Testis (tissue), 3 donors: ENCODE data around the gene POU4F2. TPM values are rescaled to one million over a fixed set of nuclear protein-coding genes. Genes with fewer than 3 reads are reported as not detected.

Experiments used
- DNase-seq: peaks from one replicate; pipeline ENCODE4 v3.0.0-alpha.2; 2019
- H3K27ac ChIP-seq, 2 donors: fragments of 200-600 bp; sonication (generic); one replicate each; pipeline ENCODE4 v1.5.1; 2019
- H3K27me3 ChIP-seq: fragments of 200-600 bp; sonication (generic); one replicate; pipeline ENCODE4 v1.5.1; 2019
- H3K36me3 ChIP-seq: fragments of 200-600 bp; sonication (generic); one replicate; pipeline ENCODE4 v1.5.1; 2017; ENCODE audit warnings: low read depth; ENCODE audit errors: missing control alignments
- H3K4me1 ChIP-seq: fragments of 200-600 bp; sonication (generic); one replicate; pipeline ENCODE4 v1.5.1; 2019
- H3K4me3 ChIP-seq, 2 donors: fragments of 200-600 bp; sonication (generic); one replicate each; pipeline ENCODE4 v1.5.1; 2017 to 2019
- H3K9me3 ChIP-seq: fragments of 200-600 bp; sonication (generic); one replicate; pipeline ENCODE4 v1.5.1; 2017
- CTCF ChIP-seq, 3 experiments: fragments of 450-650 bp in 2 of 3; fragments of 200-600 bp in 1 of 3; sonication (generic) in 1 of 3; IDR thresholded peaks; one replicate each; pipeline ENCODE4 v1.5.1; 2016 to 2019; ENCODE audit warnings: antibody characterized with exemption in 3 of 3, mild to moderate bottlenecking in 2 of 3, moderate library complexity in 1 of 3
- POLR2A ChIP-seq: fragments of 450-650 bp; IDR thresholded peaks from one replicate; pipeline ENCODE4 v1.6.1; 2017; ENCODE audit warnings: antibody characterized with exemption, mild to moderate bottlenecking, moderate library complexity
- WGBS, 2 donors: methylation state at CpG; one replicate each; pipeline ENCODE4 v1.1.5; 2018; 5-methylcytosine and 5-hydroxymethylcytosine counted together
- intact Hi-C: fragments of 100-400 bp; cut with DNase I; formaldehyde crosslinking; loops from one replicate; pipeline ENCODE4 v1.15.1; 2023; ENCODE audit warnings: low total_unique reads
- polyA plus RNA-seq: library from polyadenylated mRNA; stranded (reverse); fragments of 350-450 nt; fragmentation: Illumina TruSeq; extraction: RNeasy Lipid Tissue Mini Kit (QIAGEN cat#74804); gene quantifications from one replicate; pipeline ENCODE4 v1.2.3, GENCODE V29; 2014; ENCODE audit warnings: low read depth, low replicate concordance; ENCODE audit not compliant: insufficient read depth
- total RNA-seq, 2 donors: library from RNA; depleted of rRNA; stranded (reverse); fragments of >200 nt; gene quantifications; one replicate each; pipeline ENCODE4 v1.2.3, GENCODE V29; 2016

POU4F2 gene
- total and polyA plus RNA-seq, 3 donors from 2014 or later, result 0.93 to 3.1 (median 1.9) TPM

GRCh38 chr4:146674829-146675570 lies 36.3 kb downstream of the POU4F2 start:
- no peaks in the 10 kb centered on the region for H3K36me3 ChIP-seq
- no peak for TF ChIP-seq CTCF (IDR thresholded peaks at IDR 0.05)
- TF ChIP-seq POLR2A, result no peak
- intact Hi-C loops, result no loop called here
- no peaks in the 10 kb centered on the region for H3K9me3 ChIP-seq
- no peak overlapping the region for H3K27ac ChIP-seq
- WGBS, 2 donors, result 75 to 86% methylated on average over 2 of the region's 2 CpGs
- H3K4me1 ChIP-seq, result no peaks in the 10 kb centered on the region
- DNase-seq, result no peak
- H3K4me3 ChIP-seq, result no peak overlapping the region
- no peaks in the 10 kb centered on the region for H3K27me3 ChIP-seq

Other genes starting within 250 kb of the POU4F2 start
- gene SLC10A7, start 117.0 kb upstream of the POU4F2 start, total RNA-seq, result 10 to 100 TPM; 11.6 to 12.4 TPM
- gene SLC10A7, start 117.0 kb upstream of the POU4F2 start, polyA plus RNA-seq, result 6.4 TPM